ENCODE measurements around the gene PRKCA. TPM values are rescaled to one million over a fixed set of nuclear protein-coding genes. Genes with fewer than 3 reads are reported as not detected.

The PRKCA gene
- total and polyA plus RNA-seq, 10 of the 15 experiments (the other 5 are each of a cell fraction or from before 2014, with no cell fraction given) = 0.11 to 14.6 (median 0.72) TPM

DNA sequence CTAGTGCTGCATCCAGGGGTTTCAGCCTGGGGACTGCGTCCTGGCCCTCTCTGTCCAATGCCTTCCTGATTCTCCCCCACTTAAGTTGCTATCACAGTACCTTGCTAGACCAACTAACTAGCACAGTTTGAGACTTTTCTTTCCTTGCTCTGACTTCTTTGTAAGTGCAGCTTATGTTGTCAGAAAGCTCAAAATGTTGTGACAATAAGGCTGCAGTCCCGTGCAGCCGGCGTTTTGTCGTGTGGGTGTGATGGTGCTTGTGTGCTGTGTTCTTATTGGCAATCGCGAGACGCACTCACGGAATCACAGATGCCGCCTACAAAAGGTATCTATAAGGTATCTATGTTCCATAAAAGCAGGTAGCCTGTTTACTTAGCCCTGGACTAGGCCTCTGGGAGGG is 132.8 kb downstream of the PRKCA start (continued):
- no peak for TF ChIP-seq BACH1 (IDR thresholded peaks at IDR 0.05; ENCODE audit: borderline replicate concordance)

DNA sequence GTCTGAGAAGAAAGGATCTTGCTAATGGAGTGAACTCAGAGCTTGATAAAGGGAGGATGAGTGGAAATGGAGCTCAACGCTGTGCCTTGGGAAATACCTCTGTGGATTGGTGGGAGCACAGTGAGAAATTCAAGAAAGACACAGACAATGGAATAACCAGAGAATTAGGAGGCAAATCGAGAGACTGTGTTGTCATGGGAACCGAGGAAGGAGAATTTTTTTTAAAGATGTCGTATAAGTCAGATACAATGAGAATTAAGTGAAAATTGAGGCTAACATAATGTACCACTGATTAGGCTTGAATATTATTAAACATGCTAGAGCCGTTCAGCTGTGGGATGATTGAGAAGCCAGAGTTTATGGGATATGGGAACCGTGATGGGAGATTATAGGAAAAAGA is 134.2 kb downstream of the PRKCA start:
- no peak for ATAC-seq
- ChIA-PET RAD21 (ENCODE audit: unreplicated experiment) (no interaction called here), CTCF (no interaction called here), POLR2A (interaction anchor here (0.8 kb wide), 1 partner anchor 15 kb away, joined by 8 read pairs; no protein-coding TSS in a partner anchor), SMC1A (ENCODE audit: uncharacterized antibody, unreplicated experiment) (interaction anchor here (0.5 to 1.4 kb wide), 2 partner anchors 8 to 130 kb away, joined by 3 to 4 read pairs; no protein-coding TSS in a partner anchor)
- DNase-seq (ENCODE audit: low read depth, low spot score) = no peak
- Histone ChIP-seq H3K36me3 (ENCODE audit: control insufficient read depth in 2 of 2, insufficient read depth in 2 of 2, low read length in 1 of 2) (no peaks in the 10 kb centered on the region), H3K4me2 (ENCODE audit: control insufficient read depth, insufficient read depth) (no peak overlapping the region), H3K79me2 (ENCODE audit: control insufficient read depth, insufficient read depth, low read length) (no peaks in the 10 kb centered on the region), H2AFZ (ENCODE audit: control insufficient read depth, low read depth, low read length) (no peak overlapping the region), H3K27ac (ENCODE audit: control insufficient read depth, insufficient read depth) (no peak overlapping the region), H3K9me3 (replicated peaks; ENCODE audit: control insufficient read depth, insufficient read depth, low read length) (peaks cover 7% of the 10 kb centered on the region; the same call in 2 of the 3 replicates), H3K9ac (ENCODE audit: control insufficient read depth, insufficient read depth, low read length) (no peak overlapping the region), H4K20me1 (ENCODE audit: control insufficient read depth, insufficient read depth) (no peaks in the 10 kb centered on the region), H3K4me3 (no peak overlapping the region), H3K27me3 (replicated peaks in 1 of 2; ENCODE audit: control insufficient read depth in 2 of 2, insufficient read depth in 2 of 2, low read length in 1 of 2) (no peaks in the 10 kb centered on the region), H3K4me1 (ENCODE audit: control insufficient read depth, insufficient read depth, low read length) (peaks cover 12% of the 10 kb centered on the region)
- TF ChIP-seq JUNB (IDR thresholded peaks at IDR 0.05) (no peak), ZNF274 (IDR thresholded peaks at IDR 0.05; ENCODE audit: insufficient read depth, insufficient read length) (no peak), E2F8 (IDR thresholded peaks at IDR 0.05; ENCODE audit: low read depth, partially characterized antibody) (no peak)
- no TSS peak for BruUV-seq (replicated peaks)
- 23% methylated on average over 6 of the region's 6 CpGs for WGBS (ENCODE audit: insufficient coverage, insufficient replicate concordance, low lambda C conversion rate, missing lambda C conversion rate)
- in situ Hi-C loops (cut with MboI) = no loop called here
- FAIRE-seq = no peak
- intact Hi-C loops (cut with micrococcal nuclease; ENCODE audit: unreplicated experiment) = no loop called here

Data from GM12878 (cell line).